Muscle of arm (tissue), 12 donors: ENCODE results near the gene CLC. TPM values are rescaled to one million over a fixed set of nuclear protein-coding genes. Genes with fewer than 3 reads are reported as not detected.

Experiments
- polyA plus RNA-seq, 12 donors: library from polyadenylated mRNA; unstranded; fragments of 120-200 nt; gene quantifications; one replicate each; pipeline ENCODE4 v1.2.1, GENCODE V29; 2013; ENCODE audit not compliant: insufficient read length in 12 of 12

CLC gene
- polyA plus RNA-seq, 12 donors, result 0.77 to 15.0 (median 1.3) TPM; not detected in 3

Other genes with a start within 250 kb of the CLC start
- gene DLL3, start 239.1 kb downstream of the CLC start, polyA plus RNA-seq, result under 1 TPM in 9 of 12 donors, not detected in 3; 0.08 to 0.25 (median 0.16) TPM
- under 1 TPM in 2 of 12 donors, not detected in 10; 0.17 to 0.33 TPM for gene SELENOV, start 222.9 kb downstream of the CLC start, polyA plus RNA-seq
- 1 to 10 TPM in 11 of 12 donors, not detected in 1; 2.0 to 9.7 (median 2.5) TPM for gene EID2B, start 205.2 kb downstream of the CLC start, polyA plus RNA-seq
- gene EID2, start 197.9 kb downstream of the CLC start, polyA plus RNA-seq, result 10 to 100 TPM in 7 of 12 donors, 1 to 10 TPM in 4, not detected in 1; 7.5 to 20.2 (median 10.8) TPM
- under 1 TPM in 1 of 12 donors, not detected in 11; 0.33 TPM for gene LGALS13, start 135.5 kb downstream of the CLC start, polyA plus RNA-seq
- not detected for gene LGALS16, start 82.1 kb downstream of the CLC start, polyA plus RNA-seq
- 1 to 10 TPM in 2 of 12 donors, under 1 TPM in 5, not detected in 5; 0.33 to 1.1 (median 0.49) TPM for gene LGALS14, start 33.5 kb downstream of the CLC start, polyA plus RNA-seq
- not detected for gene LEUTX, start 40.8 kb upstream of the CLC start, polyA plus RNA-seq
- gene DYRK1B, start 96.1 kb upstream of the CLC start, polyA plus RNA-seq, result 10 to 100 TPM in 11 of 12 donors, not detected in 1; 30.2 to 72.9 (median 46.0) TPM
- gene FBL, start 108.3 kb upstream of the CLC start, polyA plus RNA-seq, result 100 to 1,000 TPM in 11 of 12 donors, not detected in 1; 213 to 300 (median 229) TPM
- gene FCGBP, start 196.6 kb upstream of the CLC start, polyA plus RNA-seq, result 10 to 100 TPM in 2 of 12 donors, 1 to 10 TPM in 9, not detected in 1; 2.2 to 75.3 (median 4.8) TPM
- 10 to 100 TPM in 11 of 12 donors, not detected in 1; 47.7 to 58.4 (median 51.3) TPM for gene PSMC4, start 233.1 kb upstream of the CLC start, polyA plus RNA-seq